H1 (cell line): ENCODE data around the gene FAM131C. TPM values are rescaled to one million over a fixed set of nuclear protein-coding genes. Genes with fewer than 3 reads are reported as not detected.

ENCODE experiments used
- BACH1 ChIP-seq: IDR thresholded peaks from 2 replicates; pipeline ENCODE4 v1.6.1; 2012; ENCODE audit warnings: low read length, improper control_type of control experiment
- CHD7 ChIP-seq: fragments of 300-600 bp; sonication (generic); IDR thresholded peaks from 2 replicates; pipeline ENCODE4 v1.7.1; 2012; ENCODE audit warnings: low read length, moderate library complexity, mild to moderate bottlenecking, inconsistent platforms; ENCODE audit not compliant: insufficient replicate concordance
- JUN ChIP-seq: IDR thresholded peaks from 2 replicates; pipeline ENCODE4 v1.6.1; 2011; ENCODE audit warnings: low read depth, mild to moderate bottlenecking, improper control_type of control experiment, low read length
- SIN3A ChIP-seq, 2 experiments: IDR thresholded peaks in 1 of 2; conservative IDR thresholded peaks in 1 of 2; 2 replicates each; pipeline ENCODE4 v1.6.1; 2011 to 2012; ENCODE audit warnings: low read length in 2 of 2, improper control_type of control experiment in 1 of 2, low read depth in 1 of 2, mild to moderate bottlenecking in 1 of 2
- SUZ12 ChIP-seq: fragments of 200-600 bp; sonication (generic); IDR thresholded peaks from 2 replicates; pipeline ENCODE4 v1.6.1; 2012; ENCODE audit warnings: mild to moderate bottlenecking, inconsistent platforms, low read length, moderate library complexity, mixed read lengths
- TAF7 ChIP-seq: optimal IDR thresholded peaks from 2 replicates; pipeline ENCODE3; 2011; ENCODE audit warnings: low read depth, mild to moderate bottlenecking, inconsistent platforms, low read length, moderate library complexity, borderline replicate concordance
- TEAD4 ChIP-seq: IDR thresholded peaks from 2 replicates; pipeline ENCODE4 v1.6.1; 2012; ENCODE audit warnings: low read depth, low read length, inconsistent platforms, mixed read lengths
- polyA plus RNA-seq, 7 experiments: library from polyadenylated mRNA; depleted of rRNA in 3 of 7; stranded (reverse) in 5 of 7; unstranded in 2 of 7; fragments of >200 nt in 5 of 7; fragments of 200-250 nt in 2 of 7; gene quantifications; 1 replicate in 5 of 7; 2 replicates in 1 of 7; 4 replicates in 1 of 7; pipeline versions ENCODE4 v1.2.1 to v1.2.3, GENCODE V29; 2011 to 2013; ENCODE audit warnings: missing spikeins in 2 of 7, mixed read lengths in 2 of 7
- total RNA-seq: library from RNA; stranded (reverse); fragmentation: NEBNext Ultra II Directional; extraction: Animal tissue kit (Norgen Biotek cat#: 25700); gene quantifications from 2 replicates; pipeline ENCODE4 v1.2.1, GENCODE V29; 2021

The FAM131C gene
- total and polyA plus RNA-seq, 2 of the 8 experiments (the other 6 are each of a cell fraction or from before 2014, with no cell fraction given), result 0.73 to 0.78 TPM

- TF ChIP-seq SUZ12, result no peak
- no peak for TF ChIP-seq JUN
- no peak for TF ChIP-seq BACH1
- no peak for TF ChIP-seq CHD7
- TF ChIP-seq TEAD4, result no peak
- no peak for TF ChIP-seq SIN3A (conservative IDR thresholded peaks at IDR 0.05 in 1 of 2, IDR thresholded peaks at IDR 0.05 in 1 of 2; ENCODE audit: low read depth in 1 of 2, low read length in 2 of 2)
- no peak for TF ChIP-seq TAF7
Measured at GRCh38 chr1:16043521-16043920, 29.9 kb downstream of the FAM131C start, which contains the start of gene CLCNKB (continued).
